ENCODE measurements around the gene OR2L8. TPM values are rescaled to one million over a fixed set of nuclear protein-coding genes. Genes with fewer than 3 reads are reported as not detected.

The OR2L8 gene, protein sequence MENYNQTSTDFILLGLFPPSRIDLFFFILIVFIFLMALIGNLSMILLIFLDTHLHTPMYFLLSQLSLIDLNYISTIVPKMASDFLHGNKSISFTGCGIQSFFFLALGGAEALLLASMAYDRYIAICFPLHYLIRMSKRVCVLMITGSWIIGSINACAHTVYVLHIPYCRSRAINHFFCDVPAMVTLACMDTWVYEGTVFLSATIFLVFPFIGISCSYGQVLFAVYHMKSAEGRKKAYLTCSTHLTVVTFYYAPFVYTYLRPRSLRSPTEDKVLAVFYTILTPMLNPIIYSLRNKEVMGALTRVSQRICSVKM
- under 1 TPM; 0.29 to 0.34 TPM for total RNA-seq

DNA sequence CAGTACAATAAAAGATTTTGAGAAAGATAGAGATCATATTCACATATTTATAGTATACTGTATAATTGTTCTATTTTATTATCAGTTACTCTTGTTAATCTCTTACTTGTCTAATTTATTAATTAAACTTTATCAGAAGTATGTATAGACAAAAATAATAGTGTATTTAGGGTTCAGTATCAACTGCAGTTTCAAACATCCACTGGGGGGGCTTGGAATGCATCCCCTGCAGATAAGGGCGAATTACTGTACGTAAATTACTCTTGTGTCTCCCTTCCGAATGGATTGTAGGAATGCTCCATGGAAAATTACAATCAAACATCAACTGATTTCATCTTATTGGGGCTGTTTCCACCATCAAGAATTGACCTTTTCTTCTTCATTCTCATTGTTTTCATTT lies at the start of gene OR2L8:
Gene OR2L8, plus strand, starts transcription at position 301 of the 400 bp plus-strand sequence. Its CDS starts 0 bp downstream, at position 301.
- H3K9me3 Mint-ChIP-seq, result peaks cover 6% of the 10 kb centered on the region
- no peak for DNase-seq
- no peaks in the 10 kb centered on the region for H3K4me1 Mint-ChIP-seq (ENCODE audit: low read depth)
- H3K36me3 Mint-ChIP-seq (ENCODE audit: low read depth), result no peaks in the 10 kb centered on the region
- no peak within 1 kb of the TSS for H3K27ac Mint-ChIP-seq
- TF ChIP-seq, protein P1, sequence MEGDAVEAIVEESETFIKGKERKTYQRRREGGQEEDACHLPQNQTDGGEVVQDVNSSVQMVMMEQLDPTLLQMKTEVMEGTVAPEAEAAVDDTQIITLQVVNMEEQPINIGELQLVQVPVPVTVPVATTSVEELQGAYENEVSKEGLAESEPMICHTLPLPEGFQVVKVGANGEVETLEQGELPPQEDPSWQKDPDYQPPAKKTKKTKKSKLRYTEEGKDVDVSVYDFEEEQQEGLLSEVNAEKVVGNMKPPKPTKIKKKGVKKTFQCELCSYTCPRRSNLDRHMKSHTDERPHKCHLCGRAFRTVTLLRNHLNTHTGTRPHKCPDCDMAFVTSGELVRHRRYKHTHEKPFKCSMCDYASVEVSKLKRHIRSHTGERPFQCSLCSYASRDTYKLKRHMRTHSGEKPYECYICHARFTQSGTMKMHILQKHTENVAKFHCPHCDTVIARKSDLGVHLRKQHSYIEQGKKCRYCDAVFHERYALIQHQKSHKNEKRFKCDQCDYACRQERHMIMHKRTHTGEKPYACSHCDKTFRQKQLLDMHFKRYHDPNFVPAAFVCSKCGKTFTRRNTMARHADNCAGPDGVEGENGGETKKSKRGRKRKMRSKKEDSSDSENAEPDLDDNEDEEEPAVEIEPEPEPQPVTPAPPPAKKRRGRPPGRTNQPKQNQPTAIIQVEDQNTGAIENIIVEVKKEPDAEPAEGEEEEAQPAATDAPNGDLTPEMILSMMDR (IDR thresholded peaks at IDR 0.05), result no peak
- H3K4me3 Mint-ChIP-seq, result no peak within 1 kb of the TSS
- ChIA-PET POLR2A (no interaction called here), CTCF (no interaction called here)
- no peaks in the 10 kb centered on the region for H3K27me3 Mint-ChIP-seq
- no peak for ATAC-seq
- intact Hi-C loops (cut with micrococcal nuclease), result no loop called here

DNA sequence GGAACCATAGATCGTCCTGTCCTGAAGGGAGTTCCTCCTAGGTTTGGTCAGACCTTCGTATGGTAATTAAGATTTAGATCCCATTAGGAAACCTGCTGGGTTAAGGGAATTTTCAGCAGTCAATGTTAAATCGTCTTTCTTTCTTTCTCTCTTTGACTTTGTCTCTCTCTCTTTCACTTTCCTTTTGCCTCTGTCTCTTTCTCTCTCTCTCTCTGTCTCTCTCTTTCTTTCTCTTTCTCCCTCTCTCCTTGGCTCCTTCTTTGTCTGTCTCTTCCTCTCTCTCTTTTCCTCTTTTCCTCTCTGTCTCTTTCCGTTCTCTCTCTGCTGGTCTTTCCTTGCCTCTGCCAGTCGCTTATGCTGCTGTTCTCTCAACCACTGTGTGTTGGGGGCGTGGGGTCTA lies 44.5 kb upstream of the OR2L8 start:
- TF ChIP-seq, protein P1 (IDR thresholded peaks at IDR 0.05), result no peak
- Mint-ChIP-seq H3K4me3 (no peak overlapping the region), H3K27me3 (no peaks in the 10 kb centered on the region), H3K27ac (no peak overlapping the region), H3K36me3 (ENCODE audit: low read depth) (peaks cover 5% of the 10 kb centered on the region), H3K9me3 (peaks cover 18% of the 10 kb centered on the region), H3K4me1 (ENCODE audit: low read depth) (peaks cover 13% of the 10 kb centered on the region)
- ChIA-PET POLR2A (no interaction called here), CTCF (no interaction called here)
- intact Hi-C loops (cut with micrococcal nuclease), result no loop called here
- DNase-seq, result no peak
- ATAC-seq, result no peak

DNA sequence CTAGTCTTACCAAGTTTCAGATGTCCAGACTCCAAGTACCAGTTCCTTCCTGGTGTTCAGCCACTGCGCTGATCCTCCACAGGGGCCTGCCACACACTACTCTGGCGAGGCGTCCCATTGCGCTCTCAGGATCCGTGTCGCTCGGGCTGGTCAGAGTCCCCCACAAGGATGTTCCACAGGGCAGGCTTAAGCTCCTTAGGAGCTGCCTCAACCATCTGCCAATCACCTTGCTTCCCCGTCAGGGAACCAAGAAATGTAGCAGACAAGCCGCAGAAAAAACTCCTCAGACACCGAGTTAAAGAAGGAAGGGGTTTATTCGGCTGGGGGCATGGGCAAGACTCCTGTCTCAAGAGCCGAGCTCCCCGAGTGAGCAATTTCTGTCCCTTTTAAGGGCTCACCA lies 43.5 kb upstream of the OR2L8 start:
- intact Hi-C loops (cut with micrococcal nuclease), result no loop called here
- H3K9me3 Mint-ChIP-seq, result peaks cover 12% of the 10 kb centered on the region
- H3K4me3 Mint-ChIP-seq, result no peak overlapping the region
- CTCF ChIA-PET, result no interaction called here
- DNase-seq (no peak), ATAC-seq (no peak)
- peaks cover 13% of the 10 kb centered on the region for H3K4me1 Mint-ChIP-seq (ENCODE audit: low read depth)
- no peaks in the 10 kb centered on the region for H3K27me3 Mint-ChIP-seq
- TF ChIP-seq, protein P1 (IDR thresholded peaks at IDR 0.05), result no peak
- POLR2A ChIA-PET, result no interaction called here
- H3K36me3 Mint-ChIP-seq (ENCODE audit: low read depth), result peaks cover 5% of the 10 kb centered on the region
- H3K27ac Mint-ChIP-seq, result no peak overlapping the region

DNA sequence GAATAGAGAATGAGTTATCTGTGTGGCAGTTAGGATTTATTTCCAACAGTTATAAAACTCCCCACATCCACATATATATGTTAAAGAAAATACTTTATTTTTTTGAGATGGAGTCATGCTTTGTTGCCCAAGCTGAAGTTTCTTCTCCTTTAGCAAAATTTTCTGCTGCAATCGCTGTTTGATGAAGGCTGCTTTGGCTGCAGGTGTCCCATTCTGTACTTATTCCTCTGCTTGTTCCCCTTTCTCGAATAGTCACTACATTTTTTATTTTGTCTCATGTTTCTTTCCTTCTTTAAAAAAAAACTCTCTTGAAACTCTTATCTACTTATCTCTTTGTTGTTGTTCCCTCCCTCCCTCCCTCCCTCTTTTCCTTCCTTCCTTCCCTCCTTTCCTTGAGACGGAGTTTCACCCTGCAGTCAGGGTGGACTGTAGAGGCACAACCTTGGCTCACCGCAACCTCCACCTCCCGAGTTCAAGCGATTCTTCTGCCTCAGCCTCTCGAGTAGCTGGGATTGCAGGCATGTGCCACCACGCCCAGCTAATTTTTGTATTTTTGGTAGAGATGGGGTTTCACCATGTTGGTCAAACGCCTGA lies 42.7 kb upstream of the OR2L8 start:
- Mint-ChIP-seq H3K36me3 (ENCODE audit: low read depth) (peaks cover 5% of the 10 kb centered on the region), H3K9me3 (peaks cover 12% of the 10 kb centered on the region), H3K4me3 (peak overlapping the region; percentile 34), H3K27ac (peak overlapping the region; percentile 28), H3K27me3 (no peaks in the 10 kb centered on the region), H3K4me1 (ENCODE audit: low read depth) (peaks cover 13% of the 10 kb centered on the region)
- TF ChIP-seq, protein P1 (IDR thresholded peaks at IDR 0.05), result no peak
- no peak for ATAC-seq
- intact Hi-C loops (cut with micrococcal nuclease), result no loop called here
- no peak for DNase-seq
- ChIA-PET CTCF (interaction anchor here (0.8 kb wide), 1 partner anchor 30 kb away, joined by 3 read pairs; no protein-coding TSS in a partner anchor), POLR2A (interaction anchor here (0.9 kb wide), 1 partner anchor 37 kb away, joined by 4 read pairs; no protein-coding TSS in a partner anchor)

DNA sequence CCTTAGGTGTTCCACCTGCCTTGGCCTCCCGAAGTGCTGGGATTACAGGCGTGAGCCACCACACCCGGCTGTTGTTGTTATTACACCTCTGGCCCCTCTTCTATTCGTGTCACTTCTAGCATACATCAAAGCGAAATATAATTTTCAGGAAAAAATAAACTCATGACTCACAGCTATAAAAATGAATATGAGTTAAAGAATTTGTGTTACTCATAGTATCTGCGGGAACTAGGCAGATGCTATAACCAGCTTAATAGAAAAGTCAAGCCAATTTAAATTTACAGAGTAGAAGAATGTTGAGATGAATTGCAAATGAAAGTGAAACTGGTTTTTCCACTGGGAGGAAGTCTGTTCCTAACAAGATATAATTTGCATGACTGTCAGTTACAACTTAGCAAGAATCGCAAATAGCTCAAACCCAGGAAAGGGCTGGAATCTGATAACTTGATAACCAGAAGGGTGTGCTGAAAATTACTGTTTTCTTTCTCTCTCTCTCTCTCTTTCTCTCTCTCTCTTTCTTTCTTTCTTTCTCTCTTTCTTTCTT lies 42.1 kb upstream of the OR2L8 start:
- Mint-ChIP-seq H3K4me3 (peak overlapping the region; percentile 34), H3K9me3 (peaks cover 12% of the 10 kb centered on the region), H3K4me1 (ENCODE audit: low read depth) (peaks cover 13% of the 10 kb centered on the region), H3K36me3 (ENCODE audit: low read depth) (peaks cover 5% of the 10 kb centered on the region), H3K27ac (peak overlapping the region; percentile 28), H3K27me3 (no peaks in the 10 kb centered on the region)
- POLR2A ChIA-PET, result interaction anchor here (0.9 kb wide), 1 partner anchor 37 kb away, joined by 4 read pairs; no protein-coding TSS in a partner anchor
- intact Hi-C loops (cut with micrococcal nuclease), result no loop called here
- CTCF ChIA-PET, result interaction anchor here (0.8 kb wide), 1 partner anchor 30 kb away, joined by 3 read pairs; no protein-coding TSS in a partner anchor
- TF ChIP-seq, protein P1 (IDR thresholded peaks at IDR 0.05), result peak; percentile 27
- peak; percentile 38 for DNase-seq
- peak; percentile 88 for ATAC-seq

All from activated CD8-positive, alpha-beta T cell treated with anti-CD3 and anti-CD28 coated beads for 36 hours (primary cell).